Mucosa of stomach (tissue), 1 donor: ENCODE measurements around the gene ZNF213.

ENCODE experiments used
- H3K27me3 ChIP-seq: one replicate; pipeline ENCODE4 v1.7.0; 2013; ENCODE audit warnings: mild to moderate bottlenecking, low read length; ENCODE audit not compliant: control insufficient read depth, insufficient read depth
- H3K36me3 ChIP-seq: one replicate; pipeline ENCODE4 v1.7.0; 2013; ENCODE audit warnings: low read length; ENCODE audit not compliant: control insufficient read depth, insufficient read depth
- H3K4me1 ChIP-seq: one replicate; pipeline ENCODE4 v1.7.0; 2013; ENCODE audit warnings: mild to moderate bottlenecking, low read length; ENCODE audit not compliant: control insufficient read depth, insufficient read depth
- H3K4me3 ChIP-seq: one replicate; pipeline ENCODE4 v1.7.0; 2013; ENCODE audit warnings: low read length
- H3K9ac ChIP-seq: one replicate; pipeline ENCODE4 v1.7.0; 2013; ENCODE audit warnings: mild to moderate bottlenecking, low read length, moderate library complexity
- H3K9me3 ChIP-seq: one replicate; pipeline ENCODE4 v1.7.0; 2013; ENCODE audit warnings: mild to moderate bottlenecking, low read length, moderate library complexity; ENCODE audit not compliant: control insufficient read depth
- donor health status: Pancreatic carcinoma.

Gene ZNF213

GRCh38 chr16:3140603-3141427 is 6.0 kb downstream of the ZNF213 start:
- no peaks in the 10 kb centered on the region for H3K36me3 ChIP-seq
- H3K27me3 ChIP-seq = peaks cover 5% of the 10 kb centered on the region
- peaks cover 4% of the 10 kb centered on the region for H3K4me1 ChIP-seq
- H3K4me3 ChIP-seq = no peak overlapping the region
- no peak overlapping the region for H3K9ac ChIP-seq
- no peaks in the 10 kb centered on the region for H3K9me3 ChIP-seq

GRCh38 chr16:3141781-3142311 is 7.0 kb downstream of the ZNF213 start:
- Histone ChIP-seq H3K36me3 (no peaks in the 10 kb centered on the region), H3K4me1 (no peaks in the 10 kb centered on the region), H3K9me3 (no peaks in the 10 kb centered on the region), H3K9ac (no peak overlapping the region), H3K27me3 (peaks cover 5% of the 10 kb centered on the region), H3K4me3 (no peak overlapping the region)

DNA sequence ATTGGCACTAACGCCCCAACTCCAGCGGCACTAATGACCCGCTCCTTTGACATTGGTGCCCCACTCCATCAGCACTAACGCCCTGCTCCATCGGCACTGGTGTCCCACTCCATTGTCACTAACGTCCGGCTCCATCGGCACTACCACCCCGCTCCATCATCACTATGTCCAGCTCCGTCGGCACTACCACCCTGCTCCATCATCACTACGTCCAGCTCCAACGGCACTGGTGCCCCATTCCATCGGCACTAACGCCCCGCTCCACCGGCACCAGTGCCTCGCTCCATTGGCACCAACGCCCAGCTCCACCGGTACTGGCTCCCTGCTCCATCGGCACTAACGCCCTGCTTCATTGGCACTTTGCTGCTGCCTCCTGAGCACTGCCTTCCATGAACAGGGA is 7.5 kb downstream of the ZNF213 start:
- Histone ChIP-seq H3K9me3 (no peaks in the 10 kb centered on the region), H3K4me1 (no peaks in the 10 kb centered on the region), H3K27me3 (peaks cover 5% of the 10 kb centered on the region), H3K4me3 (no peak overlapping the region), H3K9ac (no peak overlapping the region), H3K36me3 (no peaks in the 10 kb centered on the region)

DNA sequence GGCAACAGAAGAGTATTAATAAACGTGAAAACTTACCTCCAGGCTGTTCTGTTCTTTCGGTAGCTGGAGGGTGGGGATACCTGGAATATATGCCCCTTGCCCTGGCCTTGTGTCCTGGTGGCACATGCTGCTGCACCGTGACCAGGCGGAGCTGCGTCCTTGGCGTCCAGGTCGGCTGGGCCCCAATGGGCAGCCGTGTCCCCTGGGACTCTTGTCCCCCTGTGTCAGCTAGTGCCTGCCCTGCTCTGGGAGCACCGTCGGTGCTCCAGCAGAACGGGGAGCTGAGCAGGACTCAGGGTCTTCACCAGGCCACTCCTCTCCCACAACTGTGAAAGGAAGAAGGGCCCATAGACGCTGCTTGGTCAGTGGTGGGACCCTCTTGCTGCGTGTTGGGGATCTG is 7.9 kb downstream of the ZNF213 start:
- Histone ChIP-seq H3K9ac (no peak overlapping the region), H3K9me3 (no peaks in the 10 kb centered on the region), H3K36me3 (no peaks in the 10 kb centered on the region), H3K4me3 (no peak overlapping the region), H3K4me1 (no peaks in the 10 kb centered on the region), H3K27me3 (peaks cover 5% of the 10 kb centered on the region)

GRCh38 chr16:3143189-3143588 is 8.4 kb downstream of the ZNF213 start:
- H3K9ac ChIP-seq = no peak overlapping the region
- no peaks in the 10 kb centered on the region for H3K36me3 ChIP-seq
- peaks cover 5% of the 10 kb centered on the region for H3K27me3 ChIP-seq
- H3K9me3 ChIP-seq = no peaks in the 10 kb centered on the region
- no peak overlapping the region for H3K4me3 ChIP-seq
- no peaks in the 10 kb centered on the region for H3K4me1 ChIP-seq

- no peaks in the 10 kb centered on the region for H3K36me3 ChIP-seq
- H3K4me3 ChIP-seq = no peak overlapping the region
- peaks cover 5% of the 10 kb centered on the region for H3K27me3 ChIP-seq
- no peak overlapping the region for H3K9ac ChIP-seq
- no peaks in the 10 kb centered on the region for H3K9me3 ChIP-seq
- H3K4me1 ChIP-seq = no peaks in the 10 kb centered on the region
Observed at GRCh38 chr16:3143598-3144320, 8.9 kb downstream of the ZNF213 start.

- Histone ChIP-seq H3K9ac (no peak overlapping the region), H3K4me3 (no peak overlapping the region), H3K27me3 (peaks cover 5% of the 10 kb centered on the region), H3K4me1 (no peaks in the 10 kb centered on the region), H3K36me3 (no peaks in the 10 kb centered on the region), H3K9me3 (no peaks in the 10 kb centered on the region)
Observed at GRCh38 chr16:3144321-3144983, 9.6 kb downstream of the ZNF213 start.

GRCh38 chr16:3145151-3145550 is 10.3 kb downstream of the ZNF213 start:
- Histone ChIP-seq H3K4me3 (no peak overlapping the region), H3K4me1 (no peaks in the 10 kb centered on the region), H3K36me3 (no peaks in the 10 kb centered on the region), H3K9me3 (no peaks in the 10 kb centered on the region), H3K27me3 (peaks cover 5% of the 10 kb centered on the region), H3K9ac (no peak overlapping the region)

- no peaks in the 10 kb centered on the region for H3K36me3 ChIP-seq
- no peak overlapping the region for H3K9ac ChIP-seq
- no peaks in the 10 kb centered on the region for H3K9me3 ChIP-seq
- H3K4me1 ChIP-seq = no peaks in the 10 kb centered on the region
- peaks cover 5% of the 10 kb centered on the region for H3K27me3 ChIP-seq
- no peak overlapping the region for H3K4me3 ChIP-seq
Observed at GRCh38 chr16:3145660-3146059, 10.8 kb downstream of the ZNF213 start.

GRCh38 chr16:3147046-3147756 is 12.4 kb downstream of the ZNF213 start:
- Histone ChIP-seq H3K36me3 (no peaks in the 10 kb centered on the region), H3K4me3 (no peak overlapping the region), H3K9ac (no peak overlapping the region), H3K4me1 (peaks cover 4% of the 10 kb centered on the region), H3K27me3 (peaks cover 5% of the 10 kb centered on the region), H3K9me3 (no peaks in the 10 kb centered on the region)

DNA sequence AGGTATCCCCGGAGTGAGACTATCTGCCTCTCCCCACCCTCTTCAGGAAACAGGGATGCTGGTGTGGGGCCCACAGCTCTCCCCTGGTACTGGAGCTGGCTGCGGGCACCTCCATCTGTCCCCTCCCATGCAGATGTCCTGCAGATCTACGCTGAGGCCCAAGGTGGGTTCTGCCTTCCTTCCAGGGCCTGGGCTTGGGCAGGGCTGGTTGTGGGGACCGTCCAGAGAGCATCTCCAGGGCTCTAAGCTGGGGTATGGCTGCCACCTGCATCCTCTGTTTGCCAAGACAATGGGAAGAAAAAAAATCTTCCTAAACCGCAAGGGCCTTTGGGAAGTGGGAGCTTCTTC is 12.9 kb downstream of the ZNF213 start:
- Histone ChIP-seq H3K4me3 (no peak overlapping the region), H3K27me3 (peaks cover 5% of the 10 kb centered on the region), H3K4me1 (peaks cover 9% of the 10 kb centered on the region), H3K36me3 (no peaks in the 10 kb centered on the region), H3K9ac (no peak overlapping the region), H3K9me3 (no peaks in the 10 kb centered on the region)
